NCI-H2029 treated with DMSO at 0.1 percent for 48 hours (cell line): Measurements from ENCODE around the gene DOCK3.
"Not testable (repeated sequence)": the region's sequence is repeated elsewhere in the genome, so short reads cannot be mapped to it uniquely, and the experiment has no call there.

ENCODE experiments used
- DNase-seq: peaks from one replicate; lab custom pipeline; 2025; lab: John Stamatoyannopoulos, UW

DOCK3 gene

DNA sequence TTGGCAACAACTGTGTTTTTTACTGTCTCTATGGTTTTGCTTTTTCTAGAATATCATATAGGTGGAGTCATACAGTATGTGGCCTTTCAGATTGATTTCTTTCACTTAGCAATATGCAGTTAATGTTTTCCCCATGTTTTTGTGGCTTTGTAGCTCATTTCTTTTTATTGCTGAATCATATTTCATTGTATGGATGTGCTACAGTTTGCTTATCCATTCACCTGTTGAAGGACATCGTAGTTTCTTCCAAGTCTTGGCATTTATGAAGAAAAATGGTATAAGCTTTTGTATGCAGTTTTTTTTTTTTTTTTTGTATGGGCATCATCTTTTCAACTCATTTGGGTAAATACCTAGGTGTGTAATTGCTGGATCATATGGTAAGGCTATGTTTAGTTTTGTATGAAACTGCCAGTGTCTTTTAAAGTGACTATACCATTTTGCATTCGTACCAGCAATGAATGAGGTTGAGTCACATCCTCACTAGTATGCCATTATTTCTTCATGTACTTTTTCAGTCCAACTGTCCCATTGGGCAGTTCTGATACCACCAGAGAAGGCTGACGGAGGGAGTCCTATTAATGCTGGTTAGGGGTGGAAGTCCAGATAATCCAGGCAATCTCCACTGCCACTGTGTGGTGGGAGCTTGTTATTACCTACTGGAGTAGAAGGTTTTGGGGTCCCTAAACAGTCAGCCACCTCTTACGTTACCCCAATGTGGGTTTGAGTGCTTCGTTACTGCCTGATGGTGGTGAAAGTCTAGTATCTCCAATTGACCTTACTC, 210.5 kb downstream of the DOCK3 start:
- no peak for DNase-seq

DNA sequence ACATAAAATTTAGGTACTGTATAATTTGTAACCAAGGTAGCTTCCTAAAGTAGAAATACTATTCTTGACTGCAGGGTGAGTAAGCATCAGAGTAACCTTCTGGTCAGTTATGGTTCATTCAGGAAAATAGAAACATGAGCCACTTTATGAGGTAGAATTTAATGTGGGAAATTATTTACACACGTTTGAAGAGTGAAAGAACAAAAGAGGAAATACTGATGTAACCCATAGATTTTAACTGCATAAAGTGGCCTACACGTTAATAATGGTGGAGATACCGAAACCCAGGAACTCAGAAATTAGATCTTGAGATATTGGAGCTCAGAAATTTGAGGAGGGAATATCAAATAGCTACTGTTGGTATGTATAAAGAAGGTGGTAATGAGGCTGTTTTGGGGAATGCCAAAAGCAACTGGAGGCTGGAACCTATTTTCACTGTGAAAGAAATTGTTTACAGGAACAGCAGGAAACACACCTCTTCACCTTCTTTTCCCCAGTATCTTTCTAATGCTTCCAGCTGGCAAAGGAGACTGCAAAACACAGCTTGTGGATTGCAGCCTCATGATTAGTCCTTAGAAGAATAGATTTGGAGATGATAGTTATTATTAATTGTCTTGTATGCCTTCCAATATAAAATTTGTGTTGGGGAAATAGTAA, 216.1 kb downstream of the DOCK3 start:
- peak; percentile 7 for DNase-seq

GRCh38 chr3:50901097-50901496, 226.4 kb downstream of the DOCK3 start:
- DNase-seq: not testable (repeated sequence)

DNA sequence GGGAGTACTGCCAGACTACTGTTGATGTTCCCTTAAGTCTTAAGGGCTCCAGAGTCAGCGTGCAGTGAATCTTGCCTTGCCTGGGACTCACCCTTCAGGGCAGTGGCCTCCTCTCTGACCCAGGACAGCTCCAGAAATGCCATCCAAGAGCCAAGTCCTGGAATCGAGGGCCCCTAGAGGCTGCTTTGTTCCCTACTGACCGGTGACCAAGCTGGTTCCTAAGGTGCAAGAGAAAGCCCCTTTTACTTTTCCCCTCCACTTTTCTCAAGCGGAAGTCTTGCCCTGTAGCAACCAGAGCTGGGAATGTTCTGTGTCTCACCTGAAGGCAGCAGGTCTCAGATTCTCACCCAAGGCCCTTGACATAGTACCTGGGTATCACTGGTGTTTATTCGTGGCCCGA, 238.0 kb downstream of the DOCK3 start:
- DNase-seq: no peak

GRCh38 chr3:50913260-50913659, 238.5 kb downstream of the DOCK3 start:
- DNase-seq: peak; percentile 33

DNA sequence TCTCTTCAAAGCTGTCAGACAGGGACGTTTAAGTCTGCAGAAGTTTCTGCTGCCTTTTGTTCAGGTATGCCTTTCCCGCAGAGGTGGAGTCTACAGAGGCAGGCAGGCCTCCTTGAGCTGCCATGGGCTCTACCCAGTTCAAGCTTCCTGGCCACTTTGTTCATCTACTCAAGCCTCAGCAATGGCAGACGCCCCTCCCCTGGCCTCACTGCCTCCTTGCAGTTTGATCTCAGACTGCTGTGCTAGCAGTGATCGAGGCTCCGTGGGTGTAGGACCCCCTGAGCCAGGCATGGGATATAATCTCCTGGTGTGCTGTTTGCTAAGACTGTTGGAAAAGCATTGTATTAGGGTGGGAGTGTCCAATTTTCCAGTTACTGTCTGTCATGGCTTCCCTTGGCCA, 247.3 kb downstream of the DOCK3 start:
- not testable (repeated sequence) for DNase-seq

DNA sequence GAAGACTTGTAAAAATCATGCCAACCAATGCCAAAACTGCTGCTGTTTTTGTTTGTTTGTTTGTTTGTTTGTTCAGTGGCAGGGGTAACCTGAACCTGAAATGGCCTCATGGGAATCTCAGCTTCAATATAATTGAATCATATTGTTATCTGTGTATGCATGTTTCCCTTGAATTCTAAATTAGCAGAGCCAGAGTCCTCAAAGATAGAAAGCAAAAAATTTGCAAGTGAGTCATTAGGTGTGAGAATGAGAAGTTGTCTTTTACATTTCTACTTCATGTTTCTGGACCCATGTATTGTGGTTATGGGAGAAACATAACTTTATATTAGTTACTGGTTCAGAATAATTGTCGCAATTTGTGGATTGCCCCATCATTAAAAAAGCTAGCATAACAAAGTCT, 249.2 kb downstream of the DOCK3 start:
- DNase-seq: no peak

- no peak for DNase-seq
Measured at GRCh38 chr3:50924638-50925037, 249.9 kb downstream of the DOCK3 start.

GRCh38 chr3:50926868-50927267, 252.1 kb downstream of the DOCK3 start:
- DNase-seq: no peak

- no peak for DNase-seq
Measured at GRCh38 chr3:50930371-50931208, 255.9 kb downstream of the DOCK3 start.

GRCh38 chr3:50932918-50933317, 258.2 kb downstream of the DOCK3 start:
- DNase-seq: not testable (repeated sequence)

- no peak for DNase-seq
Measured at GRCh38 chr3:50936389-50936788, 261.7 kb downstream of the DOCK3 start.

DNA sequence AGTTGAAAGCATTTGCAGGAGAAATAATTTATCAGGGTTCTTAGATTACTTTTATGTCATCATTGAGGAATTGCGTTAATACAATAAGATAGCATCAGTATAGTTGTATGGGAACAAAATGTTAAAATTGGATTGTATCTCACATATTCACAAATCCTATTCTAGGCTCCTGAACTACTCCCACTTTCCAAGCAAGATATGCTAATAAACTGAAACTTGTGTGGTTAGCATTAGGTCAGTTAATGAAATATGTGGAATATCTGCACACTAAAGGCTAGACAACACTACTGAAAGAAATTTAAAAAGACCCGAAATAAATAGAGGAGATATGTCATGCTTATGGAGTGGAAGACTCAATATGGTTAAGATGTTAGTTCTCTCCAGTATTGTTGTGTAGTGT, 272.7 kb downstream of the DOCK3 start:
- DNase-seq: no peak

- no peak for DNase-seq
Measured at GRCh38 chr3:50950591-50950990, 275.9 kb downstream of the DOCK3 start.

- DNase-seq: no peak
Measured at GRCh38 chr3:50953825-50954414, 279.2 kb downstream of the DOCK3 start.

DNA sequence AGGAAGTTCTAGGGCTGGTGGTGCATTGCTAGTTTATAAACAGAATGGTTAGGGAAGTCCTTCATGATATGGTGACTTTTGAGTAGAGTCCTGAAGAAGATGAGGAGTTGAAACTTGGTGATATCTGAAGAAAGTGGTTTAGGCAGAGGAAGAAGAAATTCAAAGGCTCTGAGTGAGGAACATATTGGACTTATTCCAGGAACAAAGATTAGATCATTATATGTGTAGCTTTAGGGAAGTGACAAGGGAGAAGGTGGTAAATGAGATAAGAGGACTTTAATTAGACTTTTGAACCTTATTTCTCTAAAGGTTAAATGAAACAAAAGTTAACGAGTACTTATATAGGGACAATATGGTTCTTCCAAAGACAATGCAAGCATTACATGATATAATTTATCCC, 286.7 kb downstream of the DOCK3 start:
- no peak for DNase-seq

DNA sequence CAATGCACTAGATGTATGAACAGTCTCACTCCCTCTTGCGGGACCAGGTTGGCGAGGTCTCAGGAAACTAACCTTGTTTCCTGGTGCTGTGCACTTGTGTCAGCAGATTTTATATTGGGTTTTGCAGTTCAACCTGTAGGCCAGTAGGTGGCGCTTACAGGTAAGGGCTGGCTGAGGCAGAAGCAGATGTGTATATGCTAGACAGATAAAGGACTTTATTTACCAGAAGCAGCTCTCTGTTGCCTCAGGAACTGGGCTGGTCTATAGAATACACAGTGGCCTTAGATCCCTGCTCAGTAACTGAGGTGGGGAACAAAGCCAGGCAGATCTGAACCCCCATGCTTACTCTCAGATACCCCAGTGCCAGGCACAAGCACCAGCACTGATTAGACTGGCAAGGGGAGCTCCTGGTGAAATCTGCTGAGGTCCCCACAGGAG, 296.8 kb downstream of the DOCK3 start:
- peak; percentile 50 for DNase-seq

GRCh38 chr3:50972029-50972428, 297.3 kb downstream of the DOCK3 start:
- no peak for DNase-seq

GRCh38 chr3:50978586-50978985, 303.9 kb downstream of the DOCK3 start:
- not testable (repeated sequence) for DNase-seq

GRCh38 chr3:50978991-50979667, 304.4 kb downstream of the DOCK3 start:
- no peak for DNase-seq

GRCh38 chr3:50982540-50983325, 308.0 kb downstream of the DOCK3 start:
- no peak for DNase-seq
